ENCODE data around the gene KAZN.
A peak's percentile ranks its signal among the peaks of the same experiment; 100 is the strongest.

The KAZN gene

GRCh38 chr1:14948112-14948652, 349.7 kb downstream of the KAZN start:
- TF ChIP-seq CTCF (conservative IDR thresholded peaks at IDR 0.05; ENCODE audit: control insufficient read depth, insufficient read depth, low read depth, low read length) = no peak
- DNase-seq (ENCODE audit: low read depth) = no peak
- H3K4me3 ChIP-seq (ENCODE audit: control insufficient read depth, low read depth, low read length) = no peak overlapping the region

- no peak for TF ChIP-seq CTCF (conservative IDR thresholded peaks at IDR 0.05; ENCODE audit: control insufficient read depth, insufficient read depth, low read depth, low read length)
- DNase-seq (ENCODE audit: low read depth) = no peak
- H3K4me3 ChIP-seq (ENCODE audit: control insufficient read depth, low read depth, low read length) = no peak overlapping the region
These were observed 350.9 kb downstream of the KAZN start for GRCh38 chr1:14949270-14949835.

- H3K4me3 ChIP-seq (ENCODE audit: control insufficient read depth, low read depth, low read length) = no peak overlapping the region
- no peak for TF ChIP-seq CTCF (conservative IDR thresholded peaks at IDR 0.05; ENCODE audit: control insufficient read depth, insufficient read depth, low read depth, low read length)
These were observed 351.6 kb downstream of the KAZN start for GRCh38 chr1:14949836-14950713.

GRCh38 chr1:14951766-14952165, 353.3 kb downstream of the KAZN start:
- TF ChIP-seq CTCF (conservative IDR thresholded peaks at IDR 0.05; ENCODE audit: control insufficient read depth, insufficient read depth, low read depth, low read length) = no peak
- H3K4me3 ChIP-seq (ENCODE audit: control insufficient read depth, low read depth, low read length) = no peak overlapping the region
- DNase-seq (ENCODE audit: low read depth) = no peak

More at GRCh38 chr1:14949836-14950713, 351.6 kb downstream of the KAZN start:
- no peak for DNase-seq (ENCODE audit: low read depth)

GRCh38 chr1:14952626-14953314, 354.3 kb downstream of the KAZN start:
- no peak for DNase-seq (ENCODE audit: low read depth)
- H3K4me3 ChIP-seq (ENCODE audit: control insufficient read depth, low read depth, low read length) = no peak overlapping the region
- no peak for TF ChIP-seq CTCF (conservative IDR thresholded peaks at IDR 0.05; ENCODE audit: control insufficient read depth, insufficient read depth, low read depth, low read length)

GRCh38 chr1:14954210-14954609, 355.7 kb downstream of the KAZN start:
- TF ChIP-seq CTCF (conservative IDR thresholded peaks at IDR 0.05; ENCODE audit: control insufficient read depth, insufficient read depth, low read depth, low read length) = no peak
- DNase-seq (ENCODE audit: low read depth) = peak; percentile 25

More at GRCh38 chr1:14954210-14954609, 355.7 kb downstream of the KAZN start:
- H3K4me3 ChIP-seq (ENCODE audit: control insufficient read depth, low read depth, low read length) = no peak overlapping the region

Measured in fibroblast of mammary gland (primary cell).